ENCODE results near the gene LRCH3.

Gene LRCH3

DNA sequence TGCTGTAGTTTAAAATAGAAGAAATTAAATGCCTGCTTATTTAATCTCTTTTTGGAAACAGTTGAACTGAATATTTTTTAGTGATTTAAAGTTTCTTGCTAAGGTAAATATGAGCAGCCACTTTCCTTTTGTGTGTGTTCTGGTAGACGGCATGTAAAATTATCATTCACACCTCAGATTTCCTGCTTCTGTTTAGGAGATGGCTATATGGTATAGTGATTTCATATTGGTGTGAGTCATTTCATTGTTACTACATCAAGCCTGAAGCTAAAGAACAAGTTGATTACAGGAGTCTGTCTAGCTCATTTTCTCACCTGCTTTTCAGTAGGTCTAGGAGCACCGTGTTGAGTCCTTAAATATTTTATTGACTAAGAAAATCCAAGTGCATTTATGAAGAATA is 2.2 kb downstream of the LRCH3 start:
- no peak for DNase-seq

DNA sequence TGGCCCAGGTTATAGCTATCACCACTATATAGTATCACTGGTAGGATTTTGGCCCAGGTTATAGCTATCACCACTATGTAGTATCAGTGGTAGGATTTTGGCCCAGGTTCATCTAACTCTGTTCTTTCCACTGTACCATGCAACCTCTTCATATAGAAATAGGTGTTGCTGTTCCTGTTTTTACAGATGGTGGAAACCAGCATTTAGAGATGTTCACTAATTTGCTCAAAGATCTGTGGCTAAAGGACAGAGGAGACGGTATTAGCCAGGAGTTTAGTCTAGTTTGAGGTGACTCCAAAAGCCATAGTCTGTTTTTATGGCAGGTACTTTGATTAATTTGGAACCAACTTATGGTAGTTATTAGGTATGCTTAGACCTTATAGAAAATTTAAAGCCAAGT is 3.1 kb downstream of the LRCH3 start:
- DNase-seq = no peak

DNA sequence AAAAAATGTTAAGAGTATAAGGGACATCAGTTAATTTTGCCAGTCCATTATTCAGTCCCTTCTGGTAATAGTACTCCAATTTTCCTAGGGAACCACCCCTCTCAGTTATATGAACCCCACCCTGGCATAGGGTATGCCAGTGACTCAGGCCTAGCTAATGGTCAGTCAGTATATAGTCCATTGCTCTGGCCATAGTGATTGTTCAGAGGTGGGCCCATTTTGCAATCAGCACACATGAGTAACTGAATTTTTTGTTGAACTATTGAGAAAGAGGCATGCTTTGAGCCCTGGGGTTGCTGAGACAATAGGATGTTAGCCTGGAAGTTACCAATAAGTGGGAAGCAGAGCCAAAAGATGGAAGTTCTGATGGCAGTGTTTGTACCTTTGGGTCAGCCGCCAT is 4.1 kb downstream of the LRCH3 start:
- no peak for DNase-seq

DNA sequence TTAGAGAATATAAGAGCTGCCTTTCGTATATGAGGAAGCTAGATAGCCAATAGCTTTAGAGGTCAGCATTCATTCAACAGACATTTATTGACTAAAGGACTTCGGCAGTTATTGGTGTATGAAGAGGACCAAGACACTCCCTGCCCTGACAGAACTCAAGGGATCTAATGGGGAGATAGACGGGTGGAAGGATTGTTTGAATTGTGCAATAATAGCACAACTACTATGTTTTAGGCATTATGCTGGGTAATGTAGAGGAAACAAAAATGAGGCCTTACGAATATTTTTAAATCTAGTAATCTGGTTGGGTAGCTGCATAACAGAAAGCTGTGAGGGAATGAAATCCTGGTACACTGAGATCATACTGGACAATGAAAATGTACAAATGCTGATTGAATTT is 5.0 kb downstream of the LRCH3 start:
- DNase-seq = no peak

DNA sequence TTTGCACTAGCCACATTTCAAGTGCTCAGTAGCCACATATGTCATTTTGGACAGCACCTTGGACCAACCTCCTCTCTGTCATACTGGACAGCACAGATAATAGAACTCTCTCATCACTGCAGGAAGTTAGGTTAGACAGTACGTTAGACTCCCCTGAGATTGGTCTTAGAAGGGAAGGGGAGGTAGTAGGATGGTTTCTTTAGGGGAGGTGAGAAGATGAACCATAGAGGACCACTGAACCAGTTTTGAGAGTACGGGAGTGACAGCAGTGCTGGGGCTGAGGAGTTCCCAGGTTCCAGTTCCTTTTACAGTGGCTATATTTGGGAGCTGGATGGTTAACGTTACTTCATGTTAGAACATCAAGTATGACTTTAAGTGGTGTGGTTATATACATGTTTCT is 7.8 kb downstream of the LRCH3 start:
- no peak for DNase-seq

DNA sequence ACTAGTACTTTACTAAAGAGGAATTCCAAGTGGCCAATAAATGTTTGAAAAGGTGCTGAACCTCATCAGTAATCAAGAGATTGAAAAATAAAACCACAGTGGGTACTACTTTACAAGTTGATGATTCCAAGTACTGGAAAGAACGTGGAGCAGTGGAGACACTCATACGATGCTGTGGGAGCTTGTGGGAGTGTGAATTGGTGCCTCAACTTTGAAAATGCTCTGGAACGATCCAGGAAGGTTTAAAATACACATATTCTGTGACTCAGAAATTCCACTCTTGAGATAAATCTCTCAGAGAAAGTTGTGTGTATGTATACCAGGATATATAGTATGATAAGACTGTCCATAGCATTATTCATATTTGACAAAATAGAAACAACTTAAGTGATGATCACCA is 9.3 kb downstream of the LRCH3 start:
- no peak for DNase-seq

DNA sequence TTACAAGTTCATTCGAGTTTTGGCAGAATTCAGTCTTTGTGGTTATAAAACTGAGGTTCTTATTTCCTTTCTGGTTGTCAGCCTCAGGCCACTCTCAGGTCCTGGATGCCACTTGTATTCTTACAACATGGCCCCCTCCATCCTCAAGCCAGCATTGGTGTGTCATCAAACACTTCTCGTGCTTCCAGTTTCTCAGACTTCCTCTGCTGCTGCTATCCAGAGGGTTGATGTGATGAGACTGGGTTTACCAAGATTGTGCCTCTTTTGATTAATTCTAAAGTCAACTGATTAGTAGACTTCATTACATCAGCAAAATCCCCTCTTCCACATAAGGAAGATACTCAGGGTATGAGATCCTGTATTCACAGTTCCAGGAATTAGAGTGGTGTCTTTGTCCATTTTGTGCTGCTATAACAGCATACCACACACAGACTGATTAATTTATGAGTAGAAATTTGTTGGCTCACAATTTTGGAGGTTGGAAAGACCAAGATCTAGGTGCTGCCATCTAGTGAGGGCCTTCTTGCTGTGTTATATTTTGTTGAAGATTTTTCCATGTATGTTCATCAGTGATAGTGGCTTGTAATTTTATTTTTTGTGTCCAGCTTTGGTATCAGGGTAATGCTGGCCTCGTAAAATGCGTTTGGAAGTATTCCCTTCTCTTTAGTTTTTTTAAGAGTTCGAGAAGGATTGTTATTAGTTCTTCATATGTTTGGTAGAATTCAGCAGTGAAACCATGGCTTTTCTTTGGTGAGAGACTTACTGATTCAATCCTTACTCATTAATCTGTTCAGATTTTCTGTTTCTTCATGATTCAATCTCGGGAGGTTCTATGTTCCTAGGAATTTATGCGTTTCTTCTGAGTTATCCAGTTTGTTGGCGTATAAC is 11.1 kb downstream of the LRCH3 start:
- no peak for DNase-seq

DNA sequence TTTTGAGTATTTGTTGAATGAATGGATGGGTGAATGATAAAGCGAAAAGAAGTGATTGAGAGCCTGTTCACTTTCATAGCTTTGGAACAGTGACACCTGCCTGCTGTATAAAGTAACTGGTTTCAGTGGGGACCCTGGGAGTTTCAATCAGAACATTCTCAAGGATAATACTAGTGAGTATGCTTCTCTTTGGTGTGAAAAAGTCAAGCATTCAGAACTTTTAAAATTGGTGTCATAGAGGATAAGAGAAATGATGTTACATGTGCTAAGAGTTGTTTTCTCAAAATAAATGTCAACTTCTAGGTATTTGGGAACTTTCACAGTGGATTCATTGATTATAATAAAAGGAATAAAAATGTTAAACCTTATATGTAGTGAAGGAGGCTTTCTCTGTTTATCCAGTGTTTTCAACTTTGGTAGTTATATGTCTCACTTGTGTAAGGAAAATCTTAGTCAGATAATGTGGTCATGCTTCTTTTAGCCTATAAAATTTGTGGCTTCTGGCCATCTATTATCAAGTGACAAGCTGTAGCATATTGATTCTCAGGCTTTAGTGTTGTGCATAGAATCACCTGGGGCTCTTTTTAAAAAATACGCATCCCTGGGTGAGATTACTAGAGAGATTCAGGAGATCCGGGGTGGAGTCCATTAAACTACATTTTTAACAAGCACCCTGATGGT is 11.9 kb downstream of the LRCH3 start:
- no peak for DNase-seq

DNA sequence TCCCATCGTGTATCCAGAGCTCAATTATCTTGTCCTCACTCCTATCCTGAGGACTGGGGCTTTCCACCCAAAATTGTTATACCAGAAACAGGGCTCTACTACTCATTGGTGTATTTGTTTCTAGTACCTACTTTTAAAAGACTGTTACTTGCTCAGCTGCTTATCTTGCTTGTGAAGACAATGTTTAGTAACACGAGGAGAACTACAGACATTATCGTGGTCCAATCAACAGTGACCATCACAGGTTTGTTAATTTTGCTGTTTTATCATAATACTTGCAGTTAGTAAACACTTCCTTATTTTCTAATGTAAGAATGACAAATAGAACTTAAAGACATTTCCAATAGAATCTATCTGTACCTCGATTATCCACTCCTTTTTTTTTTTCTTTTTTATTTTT is 13.5 kb downstream of the LRCH3 start:
- DNase-seq = no peak

DNA sequence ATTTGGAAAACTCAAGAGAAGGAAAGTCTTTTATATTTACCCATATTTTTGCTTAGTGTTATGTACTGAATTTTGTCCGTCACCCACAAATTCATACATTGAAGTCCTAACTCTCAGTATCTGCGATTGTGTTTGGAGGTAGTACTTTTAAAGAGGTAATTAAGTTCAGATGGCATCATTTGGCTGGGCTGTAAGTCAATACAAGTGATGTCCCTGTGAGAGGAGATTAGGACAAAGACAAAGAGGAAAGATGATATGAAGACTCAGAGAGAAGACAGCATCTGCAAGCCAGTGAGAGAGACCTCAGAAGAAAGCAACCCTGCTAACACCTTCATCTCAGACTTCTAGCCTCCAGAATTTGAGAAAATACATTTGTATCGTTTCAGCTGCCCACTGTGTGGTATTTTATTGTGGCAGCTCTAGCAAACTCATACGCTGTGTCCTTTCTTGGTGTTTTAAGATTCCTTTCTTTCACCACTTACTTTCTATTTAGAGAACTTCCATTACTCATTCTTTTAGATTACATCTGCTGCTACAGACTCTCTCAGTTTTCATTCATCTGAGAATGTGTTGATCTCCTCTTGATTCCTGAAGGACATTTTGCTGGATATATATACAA is 17.0 kb downstream of the LRCH3 start:
- DNase-seq = no peak

DNA sequence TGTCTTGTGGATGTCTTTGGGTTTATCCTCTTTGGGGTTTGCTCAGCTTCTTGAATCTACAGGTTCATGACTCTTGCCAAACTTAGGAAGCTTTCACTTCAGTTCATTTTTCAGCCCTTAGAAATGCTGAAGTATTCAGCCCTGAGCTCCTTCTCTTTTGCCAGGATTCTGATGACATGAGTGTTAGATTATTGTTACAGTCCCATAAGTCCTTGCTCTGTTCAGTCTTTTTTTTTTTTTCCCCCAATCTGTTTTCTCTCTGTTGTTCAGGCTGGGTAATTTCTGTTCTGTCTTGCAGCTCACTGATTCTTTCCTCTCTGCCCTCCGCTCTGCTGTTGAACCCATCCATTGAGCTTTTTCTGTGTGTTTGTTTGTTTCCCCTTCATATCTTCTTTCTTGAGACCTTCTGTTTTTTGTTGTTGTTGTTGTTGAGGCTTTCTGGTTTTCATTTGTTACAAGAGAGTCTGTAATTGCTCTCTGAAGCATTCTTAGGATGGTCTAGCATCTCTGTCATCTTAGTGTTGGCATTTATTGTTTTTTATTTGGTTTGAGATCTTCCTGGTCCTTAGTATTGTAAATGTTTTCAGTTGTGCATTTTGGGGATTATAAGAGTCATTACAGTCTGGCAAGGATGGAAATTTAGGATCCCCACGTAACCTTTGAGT is 18.4 kb downstream of the LRCH3 start:
- no peak for DNase-seq

DNA sequence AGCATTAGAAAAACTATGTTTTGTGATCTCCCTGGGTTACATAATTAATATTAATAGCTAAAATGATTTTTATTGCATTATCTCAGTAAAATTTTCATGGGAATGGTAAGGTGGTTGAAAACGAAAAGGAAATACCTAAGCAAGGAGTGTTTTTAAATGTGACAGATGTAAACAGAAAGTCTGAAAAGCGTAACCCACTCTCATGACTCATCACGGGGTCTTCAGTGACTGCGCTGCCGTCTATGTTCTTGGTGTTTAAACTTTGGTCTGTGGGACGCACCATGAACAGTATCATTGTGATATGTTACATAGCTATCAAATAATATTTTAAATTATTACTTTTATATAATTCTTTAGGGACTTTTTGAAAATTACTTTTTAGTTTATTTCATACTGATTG is 19.8 kb downstream of the LRCH3 start:
- DNase-seq = no peak

DNA sequence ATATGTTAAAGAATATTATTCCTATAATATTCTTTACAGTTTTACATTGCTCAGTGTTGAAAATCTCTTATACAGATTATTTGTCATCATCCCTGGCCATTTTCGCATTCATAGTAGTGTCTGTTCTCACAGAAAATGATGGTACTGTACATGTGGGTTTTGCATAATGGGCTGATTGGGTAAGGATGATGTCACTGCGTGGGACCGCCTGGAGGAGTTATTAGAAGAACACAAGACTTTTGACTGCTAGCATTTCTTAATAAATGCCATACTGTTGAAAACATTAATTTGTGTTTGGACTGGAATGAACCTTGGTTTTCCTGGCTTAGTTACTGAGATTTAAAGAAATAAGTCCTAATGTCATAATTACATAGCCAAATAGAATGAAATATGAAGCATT is 20.3 kb downstream of the LRCH3 start:
- DNase-seq = no peak

DNA sequence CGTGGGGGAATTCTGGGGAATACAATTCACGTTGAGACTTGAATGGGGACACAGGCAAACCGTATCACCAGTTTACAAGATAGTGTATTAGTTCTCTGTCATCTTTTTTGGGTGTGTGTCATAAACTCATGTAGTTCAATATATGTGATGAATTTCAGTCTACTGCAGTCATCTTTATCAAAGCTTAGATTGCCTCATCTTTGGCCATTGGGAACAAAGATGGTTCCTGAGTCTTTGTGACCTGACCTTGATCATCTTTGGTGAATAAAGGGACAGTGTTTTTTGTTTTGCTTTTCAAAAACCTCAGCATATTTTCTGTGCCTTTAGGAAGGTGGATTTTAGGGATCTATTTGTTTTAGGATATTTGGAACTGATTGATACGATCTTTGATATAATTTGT is 23.3 kb downstream of the LRCH3 start:
- no peak for DNase-seq

DNA sequence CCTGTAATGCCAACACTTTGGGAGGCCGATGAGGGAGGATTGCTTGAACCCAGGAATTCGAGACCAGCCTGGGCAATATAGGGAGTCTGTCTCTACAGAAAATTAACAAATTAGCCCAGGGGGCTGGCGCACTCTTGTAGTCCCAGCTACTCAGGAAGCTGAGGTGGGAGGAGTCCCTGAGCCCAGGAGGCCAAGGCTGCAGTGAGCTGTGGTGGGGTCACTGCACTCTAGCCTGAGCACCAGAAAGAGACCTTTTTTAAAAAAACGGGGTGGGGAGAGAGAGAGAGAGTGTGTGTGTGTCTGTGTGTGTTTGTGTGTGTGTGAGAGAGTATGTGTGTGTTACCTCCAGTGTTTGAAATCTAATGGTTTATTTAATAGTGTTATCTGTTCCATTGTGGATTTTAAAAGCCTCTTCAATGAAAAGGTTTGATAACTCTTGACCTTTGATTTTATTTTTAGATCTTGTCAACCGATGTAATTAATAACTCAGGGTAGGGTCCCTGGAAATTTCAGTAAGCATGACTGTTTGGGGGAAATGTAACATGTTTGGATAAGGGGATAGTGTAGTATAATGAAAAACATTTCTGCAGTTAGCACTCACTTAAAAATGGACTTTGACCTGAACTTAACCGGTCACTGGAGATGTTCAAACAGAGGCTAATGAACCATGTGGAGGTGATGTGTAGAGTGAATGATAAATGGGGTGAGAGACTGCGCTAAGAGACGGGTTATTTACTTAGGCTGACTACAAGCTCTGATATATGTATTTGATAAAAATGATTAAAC is 29.7 kb downstream of the LRCH3 start:
- DNase-seq = no peak

DNA sequence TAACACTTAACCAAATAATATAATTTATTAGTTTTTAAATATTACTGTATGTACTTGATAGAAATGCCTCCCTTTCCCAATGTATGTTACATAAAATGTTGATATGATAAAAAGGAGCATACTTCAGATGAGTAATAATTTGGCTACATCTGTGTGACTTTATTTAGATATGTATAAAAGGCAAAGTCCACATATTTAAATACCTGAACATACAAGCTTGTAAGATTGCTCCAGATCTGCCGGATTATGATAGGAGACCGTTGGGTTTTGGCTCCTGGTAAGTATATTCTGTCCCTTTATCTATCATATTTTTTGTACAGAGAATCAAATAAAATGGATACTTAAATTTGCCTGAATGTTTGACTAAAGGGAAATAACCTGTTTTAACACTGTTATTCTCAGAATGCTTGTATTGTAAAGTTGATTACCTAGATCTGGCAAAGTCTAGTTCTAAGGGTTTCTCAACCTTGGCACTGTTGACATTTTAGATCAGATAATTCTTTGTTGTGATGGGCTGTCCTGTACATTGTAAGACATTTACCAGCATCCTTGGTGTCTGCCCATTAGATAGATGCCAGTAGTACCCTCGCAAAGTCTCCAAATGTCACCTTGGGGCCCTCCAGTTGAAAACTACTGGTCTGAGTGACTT is 38.5 kb downstream of the LRCH3 start:
- DNase-seq = no peak

DNA sequence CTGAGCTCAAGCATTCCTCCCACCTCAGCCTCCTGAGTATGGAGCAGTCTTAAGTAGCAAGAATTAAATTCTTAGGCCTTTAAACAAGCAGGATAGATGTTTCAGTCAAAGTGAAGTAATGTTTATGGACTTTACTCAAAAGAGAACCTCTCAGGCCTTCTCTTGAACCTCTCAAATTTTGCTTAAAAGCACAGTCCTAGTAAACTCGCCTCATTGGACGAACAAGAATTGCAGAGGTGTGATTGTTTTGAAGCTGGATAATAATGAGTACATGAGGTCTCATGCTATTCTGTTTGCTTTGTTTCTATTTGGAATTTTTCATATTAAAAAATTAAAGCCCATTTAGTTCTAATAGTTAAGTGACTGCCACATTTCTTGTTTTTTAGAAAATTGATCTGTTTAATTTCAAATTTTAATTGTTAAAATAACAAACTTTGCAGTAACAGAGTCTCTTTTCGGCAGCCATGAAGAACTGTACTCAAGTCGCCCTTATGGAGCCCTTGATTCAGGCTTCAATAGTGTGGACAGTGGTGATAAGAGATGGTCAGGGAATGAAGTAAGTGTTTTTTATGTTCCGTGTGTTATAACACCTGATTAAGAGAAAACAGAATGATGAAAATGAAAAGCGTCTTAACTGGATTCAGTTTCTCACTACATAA is 39.4 kb downstream of the LRCH3 start:
- no peak for DNase-seq

DNA sequence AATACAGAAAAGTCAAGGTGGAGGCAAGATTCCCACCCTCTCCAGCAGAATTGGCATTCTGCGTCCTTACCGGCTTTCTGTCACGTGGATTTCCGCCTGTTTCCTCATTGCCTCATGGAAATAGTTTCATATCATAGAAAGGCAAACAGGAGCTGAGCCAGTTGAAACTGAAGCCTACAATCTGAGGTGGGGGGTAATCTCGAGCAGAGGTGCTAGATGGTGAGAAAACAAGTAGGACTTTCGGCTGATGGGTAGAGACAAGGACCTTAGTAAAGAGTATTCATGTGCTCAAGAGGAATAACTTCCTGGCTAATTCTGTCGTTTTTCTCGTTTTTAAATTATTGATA is 39.9 kb downstream of the LRCH3 start:
- no peak for DNase-seq

DNA sequence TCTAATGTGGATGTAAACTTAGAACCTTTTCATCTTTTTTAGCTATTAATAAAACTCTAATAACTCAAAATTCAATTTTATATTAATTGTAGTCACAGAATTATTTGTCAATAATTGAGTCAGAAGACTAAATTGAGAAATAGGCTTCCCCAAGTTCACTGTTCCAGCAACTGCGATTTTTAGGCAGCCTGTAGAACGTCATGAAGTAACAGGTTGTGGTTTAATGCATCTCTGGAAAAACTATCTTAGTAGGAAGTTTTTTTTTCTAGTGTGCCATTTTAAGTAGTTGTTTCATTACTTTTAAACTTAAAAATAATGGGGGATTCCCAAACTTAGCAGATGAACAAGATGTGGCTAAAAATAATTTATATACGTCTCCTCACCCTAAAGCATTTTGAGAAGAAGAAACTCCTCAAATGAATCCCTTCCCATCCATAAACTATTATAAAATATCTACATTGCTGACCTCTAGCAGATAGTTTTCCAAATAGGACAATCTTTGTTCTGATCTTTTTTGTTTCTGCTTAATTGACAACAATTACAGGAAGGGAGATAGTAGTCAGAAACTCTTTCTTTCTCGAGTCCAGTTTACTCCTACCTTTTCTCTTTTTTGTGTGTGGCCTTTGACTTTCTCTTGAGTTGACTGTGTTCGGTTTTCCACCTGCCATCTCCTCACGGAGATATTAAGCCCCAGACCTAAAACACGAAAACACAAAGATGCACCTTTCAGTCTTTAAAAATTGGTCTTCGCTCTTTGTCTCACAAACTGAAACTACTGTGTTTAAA is 43.1 kb downstream of the LRCH3 start:
- DNase-seq = no peak

DNA sequence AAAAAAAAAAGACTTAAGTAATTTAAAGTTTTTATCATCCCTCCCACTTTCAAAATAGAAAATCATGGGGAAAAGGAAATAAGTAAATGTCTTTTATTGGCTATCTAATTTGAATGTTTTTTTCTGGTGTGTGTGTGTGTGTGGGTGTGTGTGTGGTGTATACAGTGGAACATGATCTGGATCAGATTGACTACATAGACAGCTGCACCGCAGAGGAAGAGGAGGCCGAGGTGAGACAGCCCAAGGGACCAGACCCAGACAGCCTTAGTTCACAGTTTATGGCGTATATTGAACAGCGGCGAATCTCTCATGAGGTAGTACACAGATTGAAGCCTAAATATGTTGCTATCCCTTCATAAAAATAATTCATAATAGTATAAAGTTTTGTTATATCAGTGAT is 44.5 kb downstream of the LRCH3 start:
- DNase-seq = no peak

DNA sequence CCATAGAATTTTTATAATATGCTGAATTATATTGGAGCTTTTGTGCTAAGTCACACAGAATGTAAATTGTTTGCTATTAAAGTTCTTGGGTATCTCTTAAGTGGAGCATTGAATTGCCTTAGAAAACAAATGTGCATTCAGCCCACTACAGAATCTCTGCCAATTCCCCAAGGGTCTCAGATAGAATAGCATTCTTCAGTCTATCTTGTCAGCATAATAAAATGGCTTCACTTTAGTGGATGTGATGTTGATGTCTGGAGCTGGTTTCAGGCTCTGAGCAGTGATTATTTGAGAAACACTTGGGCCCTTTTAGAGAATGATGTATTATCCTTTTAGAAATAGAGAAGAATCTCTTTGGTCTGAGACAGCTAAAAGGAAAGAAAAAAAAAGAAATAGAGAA is 45.2 kb downstream of the LRCH3 start:
- DNase-seq = no peak
